K562 (cell line): ENCODE results near the gene RPS8. TPM values are rescaled to one million over a fixed set of nuclear protein-coding genes. Genes with fewer than 3 reads are reported as not detected.

Experiments
- AFF4 ChIP-seq: sonication (generic); formaldehyde crosslinking; IDR thresholded peaks from 2 replicates; pipeline ENCODE4 v1.8.0; 2023; ENCODE audit warnings: mild to moderate bottlenecking, missing genetic modification reagents
- BRF2 ChIP-seq: IDR thresholded peaks from 3 replicates; pipeline ENCODE4 v1.6.1; 2011; ENCODE audit warnings: borderline replicate concordance, mild to moderate bottlenecking; ENCODE audit not compliant: insufficient read length, insufficient read depth
- E2F4 ChIP-seq: sonication (generic); formaldehyde crosslinking; IDR thresholded peaks from 2 replicates; pipeline ENCODE4 v1.8.0; 2022; ENCODE audit warnings: mild to moderate bottlenecking, low read depth, missing genetic modification reagents
- FIP1L1 ChIP-seq: fragments of 200-400 bp; formaldehyde crosslinking; IDR thresholded peaks from 2 replicates; pipeline ENCODE4 v1.6.1; 2018; ENCODE audit warnings: mild to moderate bottlenecking, low read depth, low read length; ENCODE audit not compliant: poor library complexity, severe bottlenecking
- GTF2E2 ChIP-seq: fragments of 200-800 bp; sonication (Bioruptor generic); IDR thresholded peaks from 2 replicates; pipeline ENCODE4 v1.6.1; 2016; ENCODE audit warnings: missing genetic modification characterization, missing compliant biosample characterization
- KAT8 ChIP-seq: fragments of 450-650 bp; IDR thresholded peaks from 2 replicates; pipeline ENCODE4 v1.6.1; 2016; ENCODE audit warnings: low read depth, mild to moderate bottlenecking
- PCBP2 ChIP-seq: fragments of 200-400 bp; formaldehyde crosslinking; IDR thresholded peaks from 2 replicates; pipeline ENCODE4 v1.6.1; 2018; ENCODE audit warnings: low read length, low read depth, mild to moderate bottlenecking, moderate library complexity; ENCODE audit not compliant: poor library complexity, severe bottlenecking
- POLR2AphosphoS5 ChIP-seq: IDR thresholded peaks from 2 replicates; pipeline ENCODE4 v1.6.1; 2011; ENCODE audit warnings: mild to moderate bottlenecking, low read depth, low read length, moderate library complexity; ENCODE audit not compliant: control insufficient read depth, insufficient read depth
- RBM39 ChIP-seq: fragments of 200-400 bp; formaldehyde crosslinking; optimal IDR thresholded peaks from 2 replicates; pipeline ENCODE3; 2018; ENCODE audit warnings: low read depth, low read length
- SAFB ChIP-seq: fragments of 200-400 bp; formaldehyde crosslinking; IDR thresholded peaks from 2 replicates; pipeline ENCODE4 v1.6.1; 2017; ENCODE audit warnings: low read depth, low read length, borderline replicate concordance
- SIRT6 ChIP-seq: IDR thresholded peaks from one replicate; pipeline ENCODE4 v1.6.1; 2012; ENCODE audit warnings: low read depth, mild to moderate bottlenecking, control low read depth, inconsistent platforms, low read length, moderate library complexity
- TAF1 ChIP-seq: IDR thresholded peaks from 2 replicates; pipeline ENCODE4 v1.6.1; 2011; ENCODE audit warnings: mild to moderate bottlenecking, low read length, moderate library complexity; ENCODE audit not compliant: insufficient read depth, control insufficient read depth, severe bottlenecking; ENCODE audit errors: extremely low read depth
- TEAD4 ChIP-seq, 2 experiments: sonication (generic) in 1 of 2; formaldehyde crosslinking in 1 of 2; IDR thresholded peaks; 2 replicates each; pipeline versions ENCODE4 v1.6.1 to v1.8.0; 2012 to 2022; ENCODE audit warnings: borderline replicate concordance in 1 of 2, inconsistent platforms in 1 of 2, low read length in 1 of 2, mild to moderate bottlenecking in 1 of 2, missing genetic modification reagents in 1 of 2
- ZNF224 ChIP-seq: sonication (generic); formaldehyde crosslinking; IDR thresholded peaks from 2 replicates; pipeline ENCODE4 v1.8.0; 2022; ENCODE audit warnings: mild to moderate bottlenecking, missing genetic modification reagents
- ZNF655 ChIP-seq: fragments of 250-450 bp; sonication (Bioruptor Pico); IDR thresholded peaks from 2 replicates; pipeline ENCODE4 v1.5.0; 2021
- polyA plus RNA-seq, 8 experiments: library from polyadenylated mRNA; depleted of rRNA in 4 of 8; stranded (reverse) in 5 of 8; unstranded in 3 of 8; fragments of >200 nt; fragmentation: Nextera tagmentation in 2 of 8; fragmentation: Illumina TruSeq in 1 of 8; extraction: Ambion mirVana in 2 of 8; extraction: Trizol in 1 of 8; gene quantifications; 2 replicates each; pipeline versions ENCODE4 v1.2.1 to v1.2.3, GENCODE V29; 2011 to 2014; ENCODE audit warnings: inconsistent platforms in 1 of 8, missing spikeins in 1 of 8
- total RNA-seq, 7 experiments: library from RNA; depleted of rRNA in 6 of 7; stranded (reverse); fragments of >200 nt in 6 of 7; fragmentation: Illumina TruSeq in 2 of 7; extraction: Trizol in 2 of 7; gene quantifications; 2 replicates each; pipeline versions ENCODE4 v1.2.1 to v1.2.3, GENCODE V29; 2011 to 2021; ENCODE audit warnings: low replicate concordance in 1 of 7

Gene RPS8
- total and polyA plus RNA-seq, 9 of the 15 experiments (the other 6 are each of a cell fraction or from before 2014, with no cell fraction given), result 2,431 to 4,168 (median 3,109) TPM

- no peak for TF ChIP-seq PCBP2
- TF ChIP-seq TAF1, result peak; percentile 61
- TF ChIP-seq POLR2AphosphoS5, result peak; percentile 100
- TF ChIP-seq SIRT6, result no peak
- TF ChIP-seq KAT8, result no peak
- TF ChIP-seq AFF4, result peak; percentile 99
- no peak for TF ChIP-seq SAFB
- TF ChIP-seq ZNF224, result no peak; the same call in 1 of the 2 replicates
- peak; percentile 97 for TF ChIP-seq TEAD4 (IDR thresholded peaks at IDR 0.05; ENCODE audit: low read length)
- TF ChIP-seq TEAD4 (CRISPR knock-in tag; IDR thresholded peaks at IDR 0.05; ENCODE audit: borderline replicate concordance), result no peak
- peak; percentile 100 for TF ChIP-seq RBM39
- peak; percentile 100 for TF ChIP-seq GTF2E2
- TF ChIP-seq FIP1L1, result no peak
- TF ChIP-seq ZNF655 (CRISPR knock-in tag), result peak; percentile 89; the same call in 1 of the 2 replicates
- TF ChIP-seq E2F4 (CRISPR knock-in tag), result no peak
- TF ChIP-seq BRF2, result no peak
Measured at GRCh38 chr1:44819608-44820327, 44.4 kb downstream of the RPS8 start (continued).
